Parietal lobe (tissue), 2 donors: ENCODE measurements around the gene AKR1C3. TPM values are rescaled to one million over a fixed set of nuclear protein-coding genes. Genes with fewer than 3 reads are reported as not detected.

Source experiments
- small RNA-seq: library from RNA; depleted of rRNA; stranded (forward); fragments of <200 nt; gene quantifications from one replicate; pipeline ENCODE3, GENCODE V24; 2014; ENCODE audit warnings: low replicate concordance
- total RNA-seq: library from RNA; depleted of rRNA; stranded (reverse); fragments of >200 nt; gene quantifications from one replicate; pipeline ENCODE4 v1.2.3, GENCODE V29; 2014

Gene AKR1C3
- 4.7 TPM for total RNA-seq

DNA sequence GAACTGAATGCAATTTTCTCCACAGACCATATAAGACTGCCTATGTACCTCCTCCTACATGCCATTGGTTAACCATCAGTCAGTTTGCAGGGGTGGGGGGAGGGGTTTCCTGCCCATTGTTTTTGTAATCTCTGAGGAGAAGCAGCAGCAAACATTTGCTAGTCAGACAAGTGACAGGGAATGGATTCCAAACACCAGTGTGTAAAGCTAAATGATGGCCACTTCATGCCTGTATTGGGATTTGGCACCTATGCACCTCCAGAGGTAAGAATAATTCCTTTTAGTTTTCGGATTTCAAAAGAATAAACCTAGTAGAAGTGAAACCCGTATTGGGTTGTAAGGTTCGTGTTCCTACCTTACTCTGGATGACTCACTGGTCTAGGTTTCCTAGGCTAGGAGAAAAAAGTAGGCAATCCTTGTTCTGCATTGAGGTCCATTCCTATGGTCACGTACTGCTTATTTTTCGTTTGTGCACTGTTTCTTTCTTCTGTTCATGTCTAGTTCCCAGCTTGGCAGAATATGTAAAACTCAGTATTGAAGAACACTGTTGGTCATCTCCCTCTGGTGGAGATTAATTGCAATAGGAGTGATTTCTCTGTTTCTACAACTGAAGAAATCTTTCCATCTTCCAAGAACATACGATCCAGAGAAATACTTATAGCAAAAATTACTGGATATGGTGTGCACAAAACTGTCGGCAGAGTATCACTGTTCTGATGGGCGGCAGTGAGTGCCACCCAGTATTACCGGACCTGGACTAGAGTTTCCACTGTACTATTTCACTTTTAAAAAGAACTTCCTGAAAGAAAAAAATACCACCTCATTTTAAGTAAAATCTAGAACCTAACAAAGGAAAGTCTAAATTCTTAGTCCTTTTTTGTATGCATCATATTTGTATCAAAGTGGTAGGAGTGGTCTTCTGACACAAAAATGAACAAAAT, at the start of gene AKR1C3:
Gene AKR1C3 (plus strand): TSS at position 150 of the 941 bp plus-strand sequence. CDS start 31 bp downstream, at position 181.

Small RNAs within 50 kb of the gene (small RNA-seq; reads per million reads assigned to genes)
- gene RF00096 = not detected

Other genes starting within 250 kb of the AKR1C3 start
- 46.0 TPM for gene AKR1C1, start 131.0 kb upstream of the AKR1C3 start, total RNA-seq
- gene AKR1C2, start 90.6 kb upstream of the AKR1C3 start, total RNA-seq = 22.8 TPM
- not detected for gene AKR1C8, start 90.7 kb downstream of the AKR1C3 start, total RNA-seq
- gene AKR1C4, start 102.4 kb downstream of the AKR1C3 start, total RNA-seq = not detected